Keratinocyte (primary cell): ENCODE results near the gene UNC13C. TPM values are rescaled to one million over a fixed set of nuclear protein-coding genes. Genes with fewer than 3 reads are reported as not detected.

Experiments used
- DNase-seq: peaks from one replicate; pipeline ENCODE4 v3.0.0-alpha.2; 2011; ENCODE audit warnings: low read depth, missing footprints, low spot score
- FAIRE-seq: peaks from 2 replicates; lab custom pipeline; 2011; peaks lifted over from hg19 to GRCh38; lab: Jason Lieb, UNC
- H2AFZ ChIP-seq: 2 replicates; pipeline ENCODE4 v1.6.0; 2012; ENCODE audit warnings: low read length, control low read depth, inconsistent platforms; ENCODE audit not compliant: control insufficient read depth
- H3K27ac ChIP-seq: 2 replicates; pipeline ENCODE4 v1.5.1; 2011; ENCODE audit warnings: low read length; ENCODE audit not compliant: control insufficient read depth, insufficient read depth
- H3K27me3 ChIP-seq: 3 replicates; pipeline ENCODE4 v1.6.0; 2011; ENCODE audit warnings: low read length; ENCODE audit not compliant: control insufficient read depth, insufficient read depth; ENCODE audit errors: extremely low read depth
- H3K36me3 ChIP-seq, 2 experiments: 2 replicates in 1 of 2; 3 replicates in 1 of 2; pipeline ENCODE4 v1.5.1; 2011; ENCODE audit warnings: low read length in 2 of 2, mild to moderate bottlenecking in 1 of 2; ENCODE audit not compliant: control insufficient read depth in 2 of 2, insufficient read depth in 2 of 2; ENCODE audit errors: extremely low read depth in 1 of 2
- H3K4me1 ChIP-seq: 3 replicates; pipeline ENCODE4 v1.5.1; 2011; ENCODE audit warnings: low read length; ENCODE audit not compliant: control insufficient read depth, insufficient read depth; ENCODE audit errors: extremely low read depth
- H3K4me2 ChIP-seq: 3 replicates; pipeline ENCODE4 v1.6.0; 2011; ENCODE audit warnings: low read depth, low read length; ENCODE audit not compliant: control insufficient read depth, insufficient read depth; ENCODE audit errors: extremely low read depth
- H3K4me3 ChIP-seq, 3 experiments: fragments of 200-600 bp in 1 of 3; sonication (generic) in 1 of 3; 2 replicates in 2 of 3; 3 replicates in 1 of 3; pipeline ENCODE4 v1.5.1; 2011 to 2016; ENCODE audit warnings: low read length in 3 of 3, mild to moderate bottlenecking in 3 of 3, control low read depth in 2 of 3, inconsistent platforms in 1 of 3, low read depth in 1 of 3, mixed read lengths in 1 of 3, mixed run types in 1 of 3, moderate library complexity in 1 of 3; ENCODE audit not compliant: control insufficient read depth in 2 of 3, insufficient read depth in 2 of 3; ENCODE audit errors: extremely low read depth in 1 of 3
- H3K79me2 ChIP-seq: 2 replicates; pipeline ENCODE4 v1.6.0; 2012; ENCODE audit warnings: low read length; ENCODE audit not compliant: control insufficient read depth, insufficient read depth
- H3K9ac ChIP-seq: 3 replicates; pipeline ENCODE4 v1.6.0; 2011; ENCODE audit warnings: low read length; ENCODE audit not compliant: control insufficient read depth, insufficient read depth; ENCODE audit errors: extremely low read depth
- H3K9me1 ChIP-seq: 3 replicates; pipeline ENCODE4 v1.6.0; 2011; ENCODE audit warnings: low read length; ENCODE audit not compliant: control insufficient read depth, insufficient read depth; ENCODE audit errors: extremely low read depth
- H3K9me3 ChIP-seq: 2 replicates; pipeline ENCODE4 v1.5.1; 2012; ENCODE audit warnings: low read depth, low read length; ENCODE audit not compliant: control insufficient read depth
- H4K20me1 ChIP-seq: 3 replicates; pipeline ENCODE4 v1.6.0; 2011; ENCODE audit warnings: low read length; ENCODE audit not compliant: control insufficient read depth, insufficient read depth; ENCODE audit errors: extremely low read depth
- CTCF ChIP-seq, 3 experiments: IDR thresholded peaks in 1 of 3; conservative IDR thresholded peaks in 1 of 3; optimal IDR thresholded peaks in 1 of 3; 2 replicates in 2 of 3; 3 replicates in 1 of 3; pipeline versions ENCODE3 to v1.5.1; 2011; ENCODE audit warnings: low read length in 3 of 3, mild to moderate bottlenecking in 3 of 3, moderate library complexity in 2 of 3, control low read depth in 1 of 3, inconsistent platforms in 1 of 3; ENCODE audit not compliant: insufficient read depth in 2 of 3; ENCODE audit errors: extremely low read depth in 1 of 3
- EZH2 ChIP-seq: IDR thresholded peaks from one replicate; pipeline ENCODE4 v1.6.1; 2012; ENCODE audit warnings: inconsistent platforms, mild to moderate bottlenecking, low read length, moderate library complexity
- dilution Hi-C: fragments of 300-500 bp; cut with MboI; formaldehyde crosslinking; loops from one replicate; pipeline ENCODE4 v1.7.0; 2020; ENCODE audit warnings: low sequenced_read_pairs; ENCODE audit not compliant: extremely low pct_ligation_motif_present
- polyA plus RNA-seq, 5 experiments: library from polyadenylated mRNA; depleted of rRNA in 3 of 5; stranded (reverse) in 3 of 5; stranded (forward) in 1 of 5; unstranded in 1 of 5; fragments of >200 nt; gene quantifications; 1 replicate in 1 of 5; 2 replicates in 3 of 5; 3 replicates in 1 of 5; pipeline versions ENCODE4 v1.2.1 to v1.2.3, GENCODE V29; 2011 to 2012; ENCODE audit warnings: missing spikeins in 2 of 5, low read depth in 1 of 5, low replicate concordance in 1 of 5

Gene UNC13C
- polyA plus RNA-seq, 1 donor (not counting 4 experiments of a cell fraction or from before 2014, with no cell fraction given) = not detected

- H2AFZ ChIP-seq = no peak overlapping the region
- no peaks in the 10 kb centered on the region for H4K20me1 ChIP-seq
- H3K4me2 ChIP-seq = no peak overlapping the region
- no peak for DNase-seq
- H3K27ac ChIP-seq = no peak overlapping the region
- FAIRE-seq = no peak
- H3K79me2 ChIP-seq = no peaks in the 10 kb centered on the region
- no peaks in the 10 kb centered on the region for H3K9me1 ChIP-seq
- no peaks in the 10 kb centered on the region for H3K9me3 ChIP-seq
- no peaks in the 10 kb centered on the region for H3K4me1 ChIP-seq
- no peak overlapping the region for H3K4me3 ChIP-seq
- H3K36me3 ChIP-seq = no peaks in the 10 kb centered on the region
- TF ChIP-seq CTCF (optimal IDR thresholded peaks at IDR 0.05 in 1 of 3, IDR thresholded peaks at IDR 0.05 in 1 of 3, conservative IDR thresholded peaks at IDR 0.05 in 1 of 3; ENCODE audit: extremely low read depth in 1 of 3, insufficient read depth in 2 of 3, low read length in 3 of 3) (peak; percentile 59 to 70 (median 67)), EZH2 (no peak)
- no peaks in the 10 kb centered on the region for H3K27me3 ChIP-seq
- no peak overlapping the region for H3K9ac ChIP-seq
- dilution Hi-C loops = no loop called here
These were observed 104.7 kb downstream of the UNC13C start for GRCh38 chr15:54082836-54083492.

GRCh38 chr15:54083501-54083900 lies 105.3 kb downstream of the UNC13C start:
- H3K27me3 ChIP-seq = no peaks in the 10 kb centered on the region
- H4K20me1 ChIP-seq = no peaks in the 10 kb centered on the region
- dilution Hi-C loops = no loop called here
- TF ChIP-seq EZH2 = no peak
- TF ChIP-seq CTCF (optimal IDR thresholded peaks at IDR 0.05 in 1 of 3, IDR thresholded peaks at IDR 0.05 in 1 of 3, conservative IDR thresholded peaks at IDR 0.05 in 1 of 3; ENCODE audit: extremely low read depth in 1 of 3, insufficient read depth in 2 of 3, low read length in 3 of 3) = no peak
- H3K4me3 ChIP-seq = no peak overlapping the region
- H3K9me1 ChIP-seq = no peaks in the 10 kb centered on the region
- H3K36me3 ChIP-seq = no peaks in the 10 kb centered on the region
- no peak overlapping the region for H2AFZ ChIP-seq
- FAIRE-seq (no peak), DNase-seq (no peak)
- no peaks in the 10 kb centered on the region for H3K4me1 ChIP-seq
- H3K27ac ChIP-seq = no peak overlapping the region
- H3K4me2 ChIP-seq = no peak overlapping the region
- no peak overlapping the region for H3K9ac ChIP-seq
- H3K9me3 ChIP-seq = no peaks in the 10 kb centered on the region
- H3K79me2 ChIP-seq = no peaks in the 10 kb centered on the region
